NT2/D1 (cell line): ENCODE data around the gene ITGA3.

ENCODE experiments used
- SUZ12 ChIP-seq: IDR thresholded peaks from 2 replicates; pipeline ENCODE4 v1.6.1; 2011; ENCODE audit not compliant: insufficient read length, insufficient read depth; ENCODE audit errors: extremely low read depth
- YY1 ChIP-seq: IDR thresholded peaks from 2 replicates; pipeline ENCODE4 v1.6.1; 2011; ENCODE audit not compliant: insufficient read length, insufficient read depth
- ZNF274 ChIP-seq: IDR thresholded peaks from 2 replicates; pipeline ENCODE4 v1.6.1; 2011; ENCODE audit warnings: mild to moderate bottlenecking, low read depth, low read length

GRCh38 chr17:50047488-50048126, 8.3 kb upstream of the ITGA3 start:
- TF ChIP-seq ZNF274 (no peak), YY1 (no peak), SUZ12 (no peak)
